ENCODE data around the gene SEPTIN1. TPM values are rescaled to one million over a fixed set of nuclear protein-coding genes. Genes with fewer than 3 reads are reported as not detected.

Gene SEPTIN1
- total and polyA plus RNA-seq, 2 of the 13 experiments (the other 11 are each of a cell fraction or from before 2014, with no cell fraction given), result 0.18 to 0.67 TPM

DNA sequence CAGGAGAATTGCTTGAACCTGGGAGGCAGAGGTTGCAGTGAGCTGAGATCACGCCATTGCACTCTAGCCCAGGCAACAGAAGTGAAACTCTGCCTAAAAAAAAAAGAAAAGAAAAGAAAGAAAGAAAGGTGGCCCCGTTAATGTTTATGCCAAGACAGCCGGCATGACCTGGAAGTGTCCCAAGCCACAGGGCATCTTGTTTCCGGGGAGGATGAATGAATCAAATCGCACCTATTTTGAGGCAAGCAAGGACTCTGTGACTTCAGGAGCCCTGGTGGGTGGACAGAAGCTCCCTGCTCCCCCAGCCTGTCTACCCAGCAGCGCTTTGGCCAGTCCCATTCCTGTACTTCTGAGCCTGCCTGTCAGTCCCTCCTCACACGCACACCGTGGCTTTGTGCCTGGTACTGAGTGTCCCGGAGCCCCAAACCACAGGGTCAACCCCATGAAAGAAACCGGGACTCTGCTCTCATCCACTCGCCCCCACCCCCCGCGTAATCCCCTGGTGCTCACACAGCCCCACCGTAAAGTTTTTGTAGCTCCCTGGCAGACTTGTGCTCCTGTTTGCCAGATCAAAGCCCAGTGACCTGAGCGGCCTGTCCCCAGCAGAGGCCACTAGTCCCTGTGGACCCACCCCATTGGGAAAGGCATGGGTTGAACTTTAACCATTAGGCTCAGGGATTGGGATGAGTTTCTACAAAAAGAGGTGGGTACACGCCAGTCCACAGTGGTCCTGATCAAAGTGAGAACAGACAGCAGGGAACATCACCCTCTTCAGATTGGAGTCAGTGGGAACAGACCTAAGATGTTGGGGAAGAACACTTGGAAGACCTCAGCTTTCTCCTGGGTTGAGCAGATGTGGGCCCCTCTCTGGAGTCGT, 46.5 kb downstream of the SEPTIN1 start (continued):
- TF ChIP-seq, protein P1, sequence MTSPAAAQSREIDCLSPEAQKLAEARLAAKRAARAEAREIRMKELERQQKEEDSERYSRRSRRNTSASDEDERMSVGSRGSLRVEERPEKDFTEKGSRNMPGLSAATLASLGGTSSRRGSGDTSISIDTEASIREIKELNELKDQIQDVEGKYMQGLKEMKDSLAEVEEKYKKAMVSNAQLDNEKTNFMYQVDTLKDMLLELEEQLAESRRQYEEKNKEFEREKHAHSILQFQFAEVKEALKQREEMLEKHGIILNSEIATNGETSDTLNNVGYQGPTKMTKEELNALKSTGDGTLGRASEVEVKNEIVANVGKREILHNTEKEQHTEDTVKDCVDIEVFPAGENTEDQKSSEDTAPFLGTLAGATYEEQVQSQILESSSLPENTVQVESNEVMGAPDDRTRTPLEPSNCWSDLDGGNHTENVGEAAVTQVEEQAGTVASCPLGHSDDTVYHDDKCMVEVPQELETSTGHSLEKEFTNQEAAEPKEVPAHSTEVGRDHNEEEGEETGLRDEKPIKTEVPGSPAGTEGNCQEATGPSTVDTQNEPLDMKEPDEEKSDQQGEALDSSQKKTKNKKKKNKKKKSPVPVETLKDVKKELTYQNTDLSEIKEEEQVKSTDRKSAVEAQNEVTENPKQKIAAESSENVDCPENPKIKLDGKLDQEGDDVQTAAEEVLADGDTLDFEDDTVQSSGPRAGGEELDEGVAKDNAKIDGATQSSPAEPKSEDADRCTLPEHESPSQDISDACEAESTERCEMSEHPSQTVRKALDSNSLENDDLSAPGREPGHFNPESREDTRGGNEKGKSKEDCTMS (CRISPR knock-in tag; conservative IDR thresholded peaks at IDR 0.05), result no peak; the same call in 1 of the 2 replicates
- TF ChIP-seq MYC (CRISPR knock-in tag; IDR thresholded peaks at IDR 0.05; ENCODE audit: borderline replicate concordance) (peak; percentile 91), ZNF552 (CRISPR knock-in tag; IDR thresholded peaks at IDR 0.05; ENCODE audit: borderline replicate concordance) (no peak), ZNF773 (CRISPR knock-in tag; IDR thresholded peaks at IDR 0.05; ENCODE audit: borderline replicate concordance) (no peak), ZNF549 (CRISPR knock-in tag; IDR thresholded peaks at IDR 0.05) (no peak), STAG1 (CRISPR knock-in tag; IDR thresholded peaks at IDR 0.05) (peak; percentile 41), SRF (IDR thresholded peaks at IDR 0.05; ENCODE audit: low read depth, low read length) (no peak), ZIK1 (CRISPR knock-in tag; IDR thresholded peaks at IDR 0.05; ENCODE audit: borderline replicate concordance, low read depth) (no peak), ZNF572 (CRISPR knock-in tag; IDR thresholded peaks at IDR 0.05) (no peak; the same call in 1 of the 2 replicates), ZNF557 (CRISPR knock-in tag; IDR thresholded peaks at IDR 0.05) (peak; percentile 85), ZNF816 (CRISPR knock-in tag; IDR thresholded peaks at IDR 0.05; ENCODE audit: borderline replicate concordance) (0 out of 2 replicates have a peak, but pooled peaks have one; percentile 15), ZNF253 (CRISPR knock-in tag; IDR thresholded peaks at IDR 0.05; ENCODE audit: borderline replicate concordance) (0 out of 2 replicates have a peak, but pooled peaks have one; percentile 9), RORA (CRISPR knock-in tag; IDR thresholded peaks at IDR 0.05) (no peak), POLR2A (IDR thresholded peaks at IDR 0.05; ENCODE audit: insufficient read depth in 1 of 2, low read depth in 2 of 2, low read length in 2 of 2) (peak; percentile 76 to 84), HDAC6 (IDR thresholded peaks at IDR 0.05; ENCODE audit: low read depth, low read length) (no peak), ZFP90 (CRISPR knock-in tag; IDR thresholded peaks at IDR 0.05; ENCODE audit: borderline replicate concordance) (no peak; the same call in 1 of the 2 replicates), ZNF44 (CRISPR knock-in tag; IDR thresholded peaks at IDR 0.05) (no peak; the same call in 1 of the 2 replicates)
- TF ChIP-seq, protein P2, sequence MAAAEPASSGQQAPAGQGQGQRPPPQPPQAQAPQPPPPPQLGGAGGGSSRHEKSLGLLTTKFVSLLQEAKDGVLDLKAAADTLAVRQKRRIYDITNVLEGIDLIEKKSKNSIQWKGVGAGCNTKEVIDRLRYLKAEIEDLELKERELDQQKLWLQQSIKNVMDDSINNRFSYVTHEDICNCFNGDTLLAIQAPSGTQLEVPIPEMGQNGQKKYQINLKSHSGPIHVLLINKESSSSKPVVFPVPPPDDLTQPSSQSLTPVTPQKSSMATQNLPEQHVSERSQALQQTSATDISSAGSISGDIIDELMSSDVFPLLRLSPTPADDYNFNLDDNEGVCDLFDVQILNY (CRISPR knock-in tag; conservative IDR thresholded peaks at IDR 0.05), result no peak
- TF ChIP-seq, protein P3, sequence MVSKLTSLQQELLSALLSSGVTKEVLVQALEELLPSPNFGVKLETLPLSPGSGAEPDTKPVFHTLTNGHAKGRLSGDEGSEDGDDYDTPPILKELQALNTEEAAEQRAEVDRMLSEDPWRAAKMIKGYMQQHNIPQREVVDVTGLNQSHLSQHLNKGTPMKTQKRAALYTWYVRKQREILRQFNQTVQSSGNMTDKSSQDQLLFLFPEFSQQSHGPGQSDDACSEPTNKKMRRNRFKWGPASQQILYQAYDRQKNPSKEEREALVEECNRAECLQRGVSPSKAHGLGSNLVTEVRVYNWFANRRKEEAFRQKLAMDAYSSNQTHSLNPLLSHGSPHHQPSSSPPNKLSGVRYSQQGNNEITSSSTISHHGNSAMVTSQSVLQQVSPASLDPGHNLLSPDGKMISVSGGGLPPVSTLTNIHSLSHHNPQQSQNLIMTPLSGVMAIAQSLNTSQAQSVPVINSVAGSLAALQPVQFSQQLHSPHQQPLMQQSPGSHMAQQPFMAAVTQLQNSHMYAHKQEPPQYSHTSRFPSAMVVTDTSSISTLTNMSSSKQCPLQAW (CRISPR knock-in tag; IDR thresholded peaks at IDR 0.05), result peak; percentile 94
- TF ChIP-seq, protein P4, sequence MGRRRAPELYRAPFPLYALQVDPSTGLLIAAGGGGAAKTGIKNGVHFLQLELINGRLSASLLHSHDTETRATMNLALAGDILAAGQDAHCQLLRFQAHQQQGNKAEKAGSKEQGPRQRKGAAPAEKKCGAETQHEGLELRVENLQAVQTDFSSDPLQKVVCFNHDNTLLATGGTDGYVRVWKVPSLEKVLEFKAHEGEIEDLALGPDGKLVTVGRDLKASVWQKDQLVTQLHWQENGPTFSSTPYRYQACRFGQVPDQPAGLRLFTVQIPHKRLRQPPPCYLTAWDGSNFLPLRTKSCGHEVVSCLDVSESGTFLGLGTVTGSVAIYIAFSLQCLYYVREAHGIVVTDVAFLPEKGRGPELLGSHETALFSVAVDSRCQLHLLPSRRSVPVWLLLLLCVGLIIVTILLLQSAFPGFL (CRISPR knock-in tag; IDR thresholded peaks at IDR 0.05), result no peak
- TF ChIP-seq, protein P5, sequence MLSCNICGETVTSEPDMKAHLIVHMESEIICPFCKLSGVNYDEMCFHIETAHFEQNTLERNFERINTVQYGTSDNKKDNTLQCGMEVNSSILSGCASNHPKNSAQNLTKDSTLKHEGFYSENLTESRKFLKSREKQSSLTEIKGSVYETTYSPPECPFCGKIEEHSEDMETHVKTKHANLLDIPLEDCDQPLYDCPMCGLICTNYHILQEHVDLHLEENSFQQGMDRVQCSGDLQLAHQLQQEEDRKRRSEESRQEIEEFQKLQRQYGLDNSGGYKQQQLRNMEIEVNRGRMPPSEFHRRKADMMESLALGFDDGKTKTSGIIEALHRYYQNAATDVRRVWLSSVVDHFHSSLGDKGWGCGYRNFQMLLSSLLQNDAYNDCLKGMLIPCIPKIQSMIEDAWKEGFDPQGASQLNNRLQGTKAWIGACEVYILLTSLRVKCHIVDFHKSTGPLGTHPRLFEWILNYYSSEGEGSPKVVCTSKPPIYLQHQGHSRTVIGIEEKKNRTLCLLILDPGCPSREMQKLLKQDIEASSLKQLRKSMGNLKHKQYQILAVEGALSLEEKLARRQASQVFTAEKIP (CRISPR knock-in tag; IDR thresholded peaks at IDR 0.05; ENCODE audit: borderline replicate concordance), result no peak
